Trophoblast cell (in vitro differentiated cells and primary cell): ENCODE data around the gene SLC38A1. TPM values are rescaled to one million over a fixed set of nuclear protein-coding genes. Genes with fewer than 3 reads are reported as not detected.

Experiments used
- DNase-seq, 2 donors: peaks; one replicate each; pipeline ENCODE4 v3.0.0-alpha.2; 2016
- H2AFZ ChIP-seq: 2 replicates; pipeline ENCODE4 v1.6.1; 2013; ENCODE audit warnings: low read length, moderate library complexity, mild to moderate bottlenecking; ENCODE audit not compliant: insufficient read depth, poor library complexity
- H2AK5ac ChIP-seq: 2 replicates; pipeline ENCODE4 v1.6.1; 2013; ENCODE audit warnings: mild to moderate bottlenecking, low read length
- H2BK120ac ChIP-seq: 2 replicates; pipeline ENCODE4 v1.6.1; 2013; ENCODE audit warnings: low read length, mild to moderate bottlenecking, moderate library complexity; ENCODE audit not compliant: insufficient read depth, poor library complexity
- H2BK12ac ChIP-seq: 2 replicates; pipeline ENCODE4 v1.6.1; 2013; ENCODE audit warnings: mild to moderate bottlenecking, low read length, moderate library complexity
- H2BK5ac ChIP-seq: 2 replicates; pipeline ENCODE4 v1.6.1; 2013; ENCODE audit warnings: low read length, low read depth, moderate library complexity, mild to moderate bottlenecking; ENCODE audit not compliant: poor library complexity
- H3K14ac ChIP-seq: 2 replicates; pipeline ENCODE4 v1.6.1; 2013; ENCODE audit warnings: mild to moderate bottlenecking, low read length
- H3K18ac ChIP-seq: 2 replicates; pipeline ENCODE4 v1.6.1; 2013; ENCODE audit warnings: mild to moderate bottlenecking, low read length
- H3K23ac ChIP-seq: 2 replicates; pipeline ENCODE4 v1.6.1; 2013; ENCODE audit warnings: low read length
- H3K27ac ChIP-seq: 2 replicates; pipeline ENCODE4 v1.5.1; 2013; ENCODE audit warnings: low read depth, mild to moderate bottlenecking, inconsistent platforms, low read length, moderate library complexity
- H3K27me3 ChIP-seq: 2 replicates; pipeline ENCODE4 v1.6.1; 2013; ENCODE audit warnings: inconsistent platforms, mild to moderate bottlenecking, low read length, moderate library complexity; ENCODE audit not compliant: insufficient read depth
- H3K36me3 ChIP-seq, 2 experiments: 1 replicate in 1 of 2; 2 replicates in 1 of 2; pipeline ENCODE4 v1.6.1; 2013; ENCODE audit warnings: low read length in 2 of 2, mild to moderate bottlenecking in 2 of 2, moderate library complexity in 1 of 2; ENCODE audit not compliant: insufficient read depth in 2 of 2, control insufficient read depth in 1 of 2
- H3K4ac ChIP-seq: 2 replicates; pipeline ENCODE4 v1.6.1; 2013; ENCODE audit warnings: low read depth, mild to moderate bottlenecking, low read length, moderate library complexity
- H3K4me1 ChIP-seq, 2 experiments: 1 replicate in 1 of 2; 2 replicates in 1 of 2; pipeline ENCODE4 v1.6.1; 2013; ENCODE audit warnings: low read length in 2 of 2, mild to moderate bottlenecking in 2 of 2, moderate library complexity in 1 of 2; ENCODE audit not compliant: insufficient read depth in 2 of 2, control insufficient read depth in 1 of 2
- H3K4me2 ChIP-seq: 2 replicates; pipeline ENCODE4 v1.6.1; 2013; ENCODE audit warnings: inconsistent platforms, mild to moderate bottlenecking, low read length, moderate library complexity
- H3K4me3 ChIP-seq: 2 replicates; pipeline ENCODE4 v1.5.1; 2013; ENCODE audit warnings: mild to moderate bottlenecking, low read depth, low read length, inconsistent platforms
- H3K79me1 ChIP-seq: one replicate; pipeline ENCODE4 v1.6.1; 2013; ENCODE audit warnings: low read length
- H3K79me2 ChIP-seq: 2 replicates; pipeline ENCODE4 v1.6.1; 2013; ENCODE audit warnings: low read length, mild to moderate bottlenecking; ENCODE audit not compliant: control insufficient read depth, insufficient read depth, poor library complexity
- H3K9ac ChIP-seq: 2 replicates; pipeline ENCODE4 v1.6.1; 2013; ENCODE audit warnings: mild to moderate bottlenecking, low read length
- H3K9me3 ChIP-seq: 2 replicates; pipeline ENCODE4 v1.6.1; 2013; ENCODE audit warnings: low read depth, mild to moderate bottlenecking, control low read depth, inconsistent platforms, low read length; ENCODE audit not compliant: insufficient read depth
- H4K12ac ChIP-seq: 2 replicates; pipeline ENCODE4 v1.6.1; 2013; ENCODE audit warnings: low read depth, mild to moderate bottlenecking, low read length, moderate library complexity
- H4K8ac ChIP-seq: 2 replicates; pipeline ENCODE4 v1.6.1; 2013; ENCODE audit warnings: low read depth, mild to moderate bottlenecking, low read length, moderate library complexity
- H4K91ac ChIP-seq: one replicate; pipeline ENCODE4 v1.6.1; 2013; ENCODE audit warnings: low read depth, mild to moderate bottlenecking, low read length, moderate library complexity
- WGBS: extraction: QIAGEN DNeasy Blood & Tissue Kit; methylation state at CpG from one replicate; pipeline ENCODE4 v1.1.7; 2013; ENCODE audit warnings: missing lambda C conversion rate; ENCODE audit not compliant: insufficient read length, insufficient coverage; ENCODE audit errors: extremely low coverage; 5-methylcytosine and 5-hydroxymethylcytosine counted together
- polyA plus RNA-seq: library from polyadenylated mRNA; stranded (reverse); fragments of 200-250 nt; gene quantifications from 2 replicates; pipeline ENCODE4 v1.2.3, GENCODE V29; 2013

Gene SLC38A1
- polyA plus RNA-seq: 376 TPM in 2 replicates

DNA sequence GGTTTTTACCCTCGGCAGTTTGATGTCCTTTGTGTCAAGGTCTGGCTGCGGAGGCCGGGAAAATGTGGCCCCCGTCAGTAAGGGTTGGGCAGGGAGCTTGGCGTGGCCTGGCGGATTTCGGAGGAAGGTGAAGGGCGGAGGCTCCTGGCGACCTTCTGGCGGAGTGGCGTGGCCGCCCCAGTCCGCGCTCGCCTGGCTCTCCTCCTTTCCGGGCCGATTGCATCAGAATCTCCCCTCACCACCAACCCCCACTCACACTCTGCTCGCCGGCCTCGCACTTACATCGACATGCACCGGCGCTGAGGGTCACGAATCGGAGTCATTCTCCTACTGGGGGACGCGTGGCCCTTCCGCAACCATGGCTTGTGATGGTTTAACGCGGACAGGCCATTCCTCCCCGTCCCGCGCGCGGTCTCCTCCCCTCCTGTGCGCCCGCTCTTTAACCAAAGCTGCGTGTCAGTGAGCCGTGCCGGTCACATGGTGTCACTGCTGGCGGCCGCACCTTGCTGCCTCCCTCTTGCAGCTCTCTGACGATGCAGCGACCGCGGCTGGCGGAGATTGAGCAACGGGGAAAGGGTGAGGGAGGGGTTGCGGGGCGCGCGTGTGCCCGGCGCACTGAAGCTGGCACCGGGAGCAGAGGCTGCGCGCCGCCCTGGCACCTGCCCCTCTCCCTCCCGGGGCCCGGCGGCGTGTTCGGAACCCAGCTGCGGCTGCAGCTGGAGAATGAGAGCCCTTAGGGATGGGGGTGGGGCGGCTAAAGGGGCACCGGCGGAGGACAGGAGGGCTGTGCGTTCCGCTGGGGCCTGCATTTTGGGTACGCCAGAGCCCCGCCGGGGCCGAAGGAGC, at the start of gene SLC38A1:
TSS of gene SLC38A1 (minus strand) at position 461 of the 846 bp plus-strand sequence. CDS start 29,243 bp downstream, outside the sequence.
- WGBS: no CpG with 5 or more reads among the region's 73 CpGs

DNA sequence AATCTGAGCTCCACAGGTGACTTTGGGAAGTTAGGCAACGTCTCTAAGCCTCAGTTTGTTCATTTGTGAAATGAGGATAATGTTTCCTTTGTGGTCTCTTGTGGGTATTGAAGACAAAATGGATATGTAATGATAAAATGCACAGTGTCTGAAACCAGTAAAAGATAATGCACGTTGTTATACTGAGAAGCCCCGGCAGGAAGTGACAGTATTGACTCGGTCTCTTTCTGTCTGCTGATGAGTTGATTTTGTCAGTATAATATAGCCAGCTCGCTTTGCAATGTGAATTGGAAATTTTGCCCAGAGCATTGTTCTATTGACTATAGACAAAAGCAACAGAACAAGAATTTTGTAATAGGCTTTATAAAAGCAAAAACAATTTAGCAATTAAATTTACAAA, 49.2 kb upstream of the SLC38A1 start:
- H3K18ac ChIP-seq: no peak overlapping the region
- no peak overlapping the region for H3K4me3 ChIP-seq
- no peak overlapping the region for H3K14ac ChIP-seq
- H4K91ac ChIP-seq: no peak overlapping the region
- no peaks in the 10 kb centered on the region for H3K36me3 ChIP-seq
- no peaks in the 10 kb centered on the region for H3K79me1 ChIP-seq
- no peaks in the 10 kb centered on the region for H3K27me3 ChIP-seq
- H2BK5ac ChIP-seq: no peak overlapping the region
- no peaks in the 10 kb centered on the region for H3K9me3 ChIP-seq
- H3K4ac ChIP-seq: no peak overlapping the region
- no peak for DNase-seq
- H3K9ac ChIP-seq: no peak overlapping the region
- no peak overlapping the region for H3K4me2 ChIP-seq
- no peak overlapping the region for H3K27ac ChIP-seq
- no peak overlapping the region for H4K8ac ChIP-seq
- no peak overlapping the region for H3K23ac ChIP-seq
- H2BK12ac ChIP-seq: no peak overlapping the region
- H3K79me2 ChIP-seq: no peaks in the 10 kb centered on the region
- H2BK120ac ChIP-seq: no peak overlapping the region
- no CpG with 5 or more reads among the region's 5 CpGs for WGBS
- no peak overlapping the region for H2AK5ac ChIP-seq
- no peak overlapping the region for H2AFZ ChIP-seq
- H4K12ac ChIP-seq: no peak overlapping the region
- no peaks in the 10 kb centered on the region for H3K4me1 ChIP-seq

More for the DNA sequence above, at the start of gene SLC38A1:
- Histone ChIP-seq H3K27ac (peak within 1 kb of the TSS; percentile 93), H2AFZ (peak within 1 kb of the TSS; percentile 30), H3K9me3 (no peaks in the 10 kb centered on the region), H3K14ac (peak within 1 kb of the TSS; percentile 97), H2AK5ac (peak within 1 kb of the TSS; percentile 98), H3K79me1 (peaks cover 43% of the 10 kb centered on the region), H3K18ac (peak within 1 kb of the TSS; percentile 98), H2BK12ac (peak within 1 kb of the TSS; percentile 61), H3K23ac (peak within 1 kb of the TSS; percentile 87), H3K27me3 (no peaks in the 10 kb centered on the region), H3K4me2 (peak within 1 kb of the TSS; percentile 88), H4K91ac (peak within 1 kb of the TSS; percentile 90), H3K4me3 (peak within 1 kb of the TSS; percentile 91), H4K8ac (peak within 1 kb of the TSS; percentile 86), H3K9ac (peak within 1 kb of the TSS; percentile 100), H3K79me2 (peaks cover 41% of the 10 kb centered on the region), H2BK5ac (peak within 1 kb of the TSS; percentile 96), H3K4ac (peak within 1 kb of the TSS; percentile 95), H3K4me1 (peaks cover 2 to 3% of the 10 kb centered on the region in 2 experiments), H2BK120ac (peak within 1 kb of the TSS; percentile 91), H3K36me3 (peaks cover 0 to 1% of the 10 kb centered on the region in 2 experiments), H4K12ac (peak within 1 kb of the TSS; percentile 85)
- DNase-seq: peak; percentile 74 to 87

DNA sequence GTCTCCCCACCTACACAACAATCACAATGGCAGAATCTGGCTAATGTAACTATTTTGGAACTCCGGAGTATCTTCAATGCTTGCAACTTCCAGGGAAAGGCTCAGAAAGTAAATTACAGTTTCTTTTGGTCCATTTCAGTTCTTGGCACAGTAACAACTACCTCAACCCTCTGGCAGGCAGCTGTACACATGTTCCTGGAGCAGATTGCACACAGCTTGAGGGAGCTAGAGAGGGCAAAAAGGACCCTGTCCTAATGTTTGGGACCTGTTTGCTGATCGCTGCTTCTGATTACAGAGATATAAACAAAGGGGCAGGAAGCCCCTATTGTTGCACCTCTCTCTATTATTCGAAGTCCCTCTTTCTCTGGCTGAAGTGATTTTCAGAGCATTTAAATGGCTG, 35.2 kb upstream of the SLC38A1 start:
- Histone ChIP-seq H3K4ac (no peak overlapping the region), H3K79me1 (no peaks in the 10 kb centered on the region), H3K18ac (no peak overlapping the region), H3K4me1 (no peaks in the 10 kb centered on the region), H3K23ac (no peak overlapping the region), H3K36me3 (no peaks in the 10 kb centered on the region), H2BK120ac (no peak overlapping the region), H3K9me3 (no peaks in the 10 kb centered on the region), H3K79me2 (no peaks in the 10 kb centered on the region), H4K91ac (no peak overlapping the region), H2AFZ (no peak overlapping the region), H3K4me3 (no peak overlapping the region), H3K27ac (no peak overlapping the region), H4K8ac (no peak overlapping the region), H3K4me2 (no peak overlapping the region), H2BK5ac (no peak overlapping the region), H2BK12ac (no peak overlapping the region), H3K9ac (no peak overlapping the region), H3K14ac (no peak overlapping the region), H3K27me3 (no peaks in the 10 kb centered on the region), H2AK5ac (no peak overlapping the region), H4K12ac (no peak overlapping the region)
- WGBS: no CpG with 5 or more reads among the region's 3 CpGs
- DNase-seq: no peak

DNA sequence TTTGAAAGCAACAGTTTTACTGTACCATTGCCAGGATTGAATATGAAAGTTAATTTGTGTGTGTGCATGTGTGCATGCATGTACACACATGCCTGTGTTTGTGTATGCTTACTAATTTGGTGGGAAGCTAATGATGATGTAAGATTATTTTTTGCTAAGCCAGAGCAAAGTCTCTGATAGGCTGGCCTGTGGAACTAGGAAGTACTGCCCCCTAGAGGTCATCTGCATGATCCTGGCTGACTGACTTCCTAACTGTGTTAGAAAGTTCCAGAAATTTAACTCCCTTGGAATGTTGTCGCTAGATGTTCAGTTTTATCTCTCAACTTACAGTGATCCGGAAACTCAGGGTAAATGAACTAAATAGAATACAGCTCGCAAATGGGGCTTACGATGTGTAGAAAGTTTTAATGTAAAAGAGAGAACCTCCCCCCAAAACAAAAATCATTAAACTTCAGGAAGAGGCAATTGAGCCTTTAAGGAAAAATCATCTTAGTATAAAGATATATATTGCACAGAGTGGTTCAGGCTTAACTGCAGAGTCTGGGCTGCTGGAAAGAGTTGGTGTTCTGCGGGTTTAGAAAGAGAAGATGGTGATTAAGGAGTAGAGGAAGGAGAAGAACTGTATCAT, 34.3 kb upstream of the SLC38A1 start:
- H3K4me1 ChIP-seq: no peaks in the 10 kb centered on the region
- H4K12ac ChIP-seq: no peak overlapping the region
- no peak overlapping the region for H2BK120ac ChIP-seq
- H3K79me1 ChIP-seq: no peaks in the 10 kb centered on the region
- no peak overlapping the region for H2AK5ac ChIP-seq
- H4K91ac ChIP-seq: no peak overlapping the region
- H3K27me3 ChIP-seq: no peaks in the 10 kb centered on the region
- no peak overlapping the region for H3K23ac ChIP-seq
- no peak overlapping the region for H3K4ac ChIP-seq
- H2BK12ac ChIP-seq: no peak overlapping the region
- no peak overlapping the region for H2BK5ac ChIP-seq
- WGBS: 100% methylated on average over 1 of the region's 5 CpGs
- H3K79me2 ChIP-seq: no peaks in the 10 kb centered on the region
- no peak overlapping the region for H2AFZ ChIP-seq
- no peak overlapping the region for H3K14ac ChIP-seq
- H3K36me3 ChIP-seq: no peaks in the 10 kb centered on the region
- H3K27ac ChIP-seq: no peak overlapping the region
- no peak overlapping the region for H3K9ac ChIP-seq
- no peak overlapping the region for H3K4me2 ChIP-seq
- no peak overlapping the region for H3K4me3 ChIP-seq
- H3K9me3 ChIP-seq: no peaks in the 10 kb centered on the region
- H3K18ac ChIP-seq: no peak overlapping the region
- H4K8ac ChIP-seq: no peak overlapping the region
- DNase-seq: peak; percentile 22 to 62
